GM18907 (cell line): ENCODE measurements around the gene CD248.

Experiments
- ATAC-seq: cut with Tn5 transposase; IDR thresholded peaks from one replicate; pipeline ENCODE4 v1.9.1; 2021; ENCODE audit warnings: mild to moderate bottlenecking, moderate library complexity; ENCODE audit not compliant: unreplicated experiment

CD248 gene

DNA sequence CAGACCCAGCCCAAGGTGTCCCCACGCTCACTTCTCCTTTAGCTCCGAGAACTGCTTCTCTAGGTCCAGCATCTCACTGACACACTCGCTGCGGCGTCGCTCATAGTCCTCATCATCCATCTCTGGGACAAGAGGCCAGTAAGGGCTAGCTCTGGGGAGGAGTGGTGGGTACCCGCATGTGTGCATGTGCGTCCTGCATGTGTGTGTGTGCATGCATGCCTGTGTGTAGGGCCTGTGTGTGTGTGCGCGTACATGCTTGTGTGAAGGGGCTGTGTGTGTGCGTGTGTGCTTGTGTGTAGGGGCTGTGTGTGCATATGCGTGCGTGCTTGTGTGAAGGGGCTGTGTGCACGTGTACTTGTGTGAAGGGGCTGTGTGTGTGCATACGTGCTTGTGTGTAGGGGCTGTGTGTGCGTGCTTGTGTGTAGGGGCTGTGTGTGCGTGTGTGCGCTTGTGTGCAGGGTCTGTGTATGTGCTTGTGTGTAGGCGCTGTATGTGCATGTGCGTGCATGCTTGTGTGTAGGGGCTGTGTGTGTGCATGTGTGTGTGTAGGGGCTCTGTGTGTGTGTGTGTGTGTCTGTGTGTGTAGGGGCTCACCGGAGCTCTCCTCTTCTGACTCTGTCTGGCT lies 24.8 kb upstream of the CD248 start:
- no peak for ATAC-seq

DNA sequence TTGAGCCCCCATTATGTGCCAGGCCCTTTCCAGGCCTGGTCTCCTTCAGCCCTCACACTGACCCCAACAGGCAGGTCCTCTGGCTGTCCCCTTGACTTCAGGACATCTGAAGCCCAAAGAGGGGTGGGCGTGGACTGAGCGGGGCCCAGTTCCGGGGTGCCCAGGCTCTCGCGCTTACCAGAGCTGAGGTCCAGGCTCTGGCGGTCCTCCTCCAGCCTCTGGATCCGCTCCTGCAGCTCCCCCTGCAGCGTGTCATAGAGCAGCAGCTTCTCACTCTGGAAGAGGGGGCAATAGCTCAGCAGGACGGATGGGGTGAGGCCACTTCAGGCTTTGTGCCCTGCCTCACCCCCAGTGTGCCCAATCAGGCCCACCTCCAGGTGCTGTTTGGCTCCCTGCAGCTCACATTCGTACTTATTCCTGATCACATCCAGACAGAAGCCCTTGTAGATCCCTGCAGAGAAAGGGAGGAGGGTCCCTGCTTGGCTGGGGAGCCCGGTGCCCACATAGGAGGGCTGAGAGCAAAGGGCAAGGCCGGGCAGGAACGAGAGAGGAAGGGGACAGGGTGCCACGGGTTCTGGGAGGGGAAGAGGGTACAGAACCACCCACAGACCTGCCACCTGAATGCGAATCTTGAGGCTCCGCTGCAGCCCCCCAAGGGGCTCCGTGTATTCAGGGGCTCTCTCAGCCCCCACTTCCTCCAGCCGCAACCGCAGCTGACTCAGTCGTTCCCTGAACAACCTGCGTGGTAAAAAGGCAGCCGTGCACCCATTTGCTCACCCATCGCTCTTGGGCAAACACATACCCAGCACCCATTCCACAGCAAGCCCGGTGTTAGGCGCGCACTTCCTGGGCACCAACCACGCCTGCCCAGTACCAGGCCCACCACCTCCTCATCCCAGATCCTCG lies 24.0 kb upstream of the CD248 start:
- ATAC-seq, result no peak

DNA sequence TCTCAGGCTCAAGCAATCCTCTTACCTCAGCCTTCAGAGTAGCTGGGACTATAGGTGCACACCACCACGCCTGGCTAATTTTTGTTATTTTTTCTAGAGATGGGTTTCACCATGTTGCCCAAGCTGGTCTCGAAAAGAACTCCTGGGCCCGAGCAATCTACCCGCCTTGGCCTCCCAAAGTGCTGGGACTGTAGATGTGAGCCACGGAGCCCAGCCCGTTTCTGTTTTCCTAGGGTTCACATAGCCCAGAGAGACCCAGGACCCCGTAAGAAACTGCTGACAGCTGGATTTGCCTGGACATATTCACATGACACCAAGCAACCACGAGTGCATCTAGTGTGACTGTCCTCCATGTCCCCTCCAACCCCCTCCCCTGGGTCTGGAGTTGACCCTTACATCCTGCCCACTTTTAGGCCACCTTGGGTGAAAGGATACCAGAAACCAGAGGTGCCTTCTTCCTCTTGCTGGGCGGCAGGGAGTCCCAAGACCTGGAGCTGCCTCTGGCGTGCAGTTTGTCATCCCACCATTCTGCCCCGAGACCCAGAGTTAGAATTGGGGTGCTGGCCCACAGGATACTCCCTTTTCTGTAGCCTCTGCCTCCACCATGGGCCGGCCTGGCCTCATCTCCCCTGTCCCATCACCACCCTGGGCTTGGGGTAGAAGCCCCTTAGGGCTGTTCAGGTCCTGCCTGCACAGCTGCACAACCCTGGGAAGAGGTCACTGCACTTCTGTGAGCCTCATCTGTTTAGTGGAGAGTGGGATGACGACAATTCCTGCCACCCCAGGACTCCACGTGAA lies 23.0 kb upstream of the CD248 start:
- no peak for ATAC-seq

DNA sequence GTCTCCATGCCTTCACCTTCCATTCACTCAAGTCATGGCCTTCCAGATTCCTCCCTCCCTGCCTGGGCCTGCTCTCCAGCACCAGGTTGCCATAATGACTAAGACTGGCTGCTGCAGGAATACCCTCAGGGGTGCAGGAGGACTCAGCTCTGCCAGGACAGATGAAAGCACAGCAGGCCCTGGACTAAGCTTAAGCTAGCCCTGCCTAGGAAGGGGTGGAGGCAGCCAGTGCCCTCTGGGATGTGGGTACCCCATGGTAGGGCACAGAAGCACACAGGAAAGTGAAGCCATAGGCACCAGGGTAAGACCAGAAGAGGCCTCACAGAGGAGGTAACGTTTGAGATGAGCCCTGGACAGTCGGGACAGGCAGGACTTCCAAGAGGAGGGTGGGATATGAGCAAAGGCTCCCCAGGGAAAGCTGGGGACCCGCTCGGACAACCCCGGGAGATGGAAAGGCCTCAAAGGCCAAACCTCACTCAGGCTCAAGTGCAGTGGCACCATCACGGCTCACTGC lies 22.4 kb upstream of the CD248 start:
- ATAC-seq, result no peak

DNA sequence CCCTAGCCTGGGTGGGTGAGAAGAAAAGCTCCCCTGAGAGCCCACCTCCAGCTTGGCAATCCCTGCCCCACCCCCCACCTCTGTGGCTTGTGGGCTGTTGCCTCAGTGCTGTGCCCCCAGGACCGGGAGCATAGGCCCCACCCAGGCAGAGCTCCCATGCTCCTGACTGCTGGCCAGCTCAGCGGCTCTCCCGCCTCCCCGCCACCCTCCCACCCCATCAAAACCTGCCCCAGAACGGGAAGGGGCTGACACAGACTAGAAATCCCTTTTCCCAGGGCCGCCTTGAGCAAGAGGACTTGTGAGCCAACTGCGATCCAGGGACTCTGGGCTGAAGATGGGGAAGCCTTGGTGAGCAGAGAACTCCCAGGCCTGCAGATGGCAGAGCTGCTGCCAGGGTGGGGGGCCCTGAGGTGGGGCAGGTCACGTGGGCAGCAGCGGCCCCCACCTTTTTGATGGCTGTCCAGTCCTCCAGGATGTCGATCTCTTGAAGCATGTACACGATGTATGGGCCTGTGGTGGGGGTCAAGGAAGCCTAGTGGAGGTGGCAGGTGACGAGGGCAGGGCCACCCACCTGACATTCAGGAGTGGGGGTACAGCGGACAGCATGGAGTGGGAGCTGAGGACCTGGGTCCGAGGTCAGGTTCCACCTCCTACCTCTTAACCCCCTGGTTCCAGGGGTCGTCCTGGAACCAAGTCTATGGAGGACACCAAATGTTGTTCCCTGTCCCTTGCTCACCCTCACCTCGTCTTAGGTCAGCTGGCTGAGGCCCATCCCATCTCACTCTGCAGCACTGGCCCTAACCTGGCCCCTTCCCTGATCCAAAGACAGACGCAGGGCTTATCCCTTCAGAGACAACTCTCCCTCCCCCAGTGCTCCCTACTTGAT lies 21.7 kb upstream of the CD248 start:
- no peak for ATAC-seq

DNA sequence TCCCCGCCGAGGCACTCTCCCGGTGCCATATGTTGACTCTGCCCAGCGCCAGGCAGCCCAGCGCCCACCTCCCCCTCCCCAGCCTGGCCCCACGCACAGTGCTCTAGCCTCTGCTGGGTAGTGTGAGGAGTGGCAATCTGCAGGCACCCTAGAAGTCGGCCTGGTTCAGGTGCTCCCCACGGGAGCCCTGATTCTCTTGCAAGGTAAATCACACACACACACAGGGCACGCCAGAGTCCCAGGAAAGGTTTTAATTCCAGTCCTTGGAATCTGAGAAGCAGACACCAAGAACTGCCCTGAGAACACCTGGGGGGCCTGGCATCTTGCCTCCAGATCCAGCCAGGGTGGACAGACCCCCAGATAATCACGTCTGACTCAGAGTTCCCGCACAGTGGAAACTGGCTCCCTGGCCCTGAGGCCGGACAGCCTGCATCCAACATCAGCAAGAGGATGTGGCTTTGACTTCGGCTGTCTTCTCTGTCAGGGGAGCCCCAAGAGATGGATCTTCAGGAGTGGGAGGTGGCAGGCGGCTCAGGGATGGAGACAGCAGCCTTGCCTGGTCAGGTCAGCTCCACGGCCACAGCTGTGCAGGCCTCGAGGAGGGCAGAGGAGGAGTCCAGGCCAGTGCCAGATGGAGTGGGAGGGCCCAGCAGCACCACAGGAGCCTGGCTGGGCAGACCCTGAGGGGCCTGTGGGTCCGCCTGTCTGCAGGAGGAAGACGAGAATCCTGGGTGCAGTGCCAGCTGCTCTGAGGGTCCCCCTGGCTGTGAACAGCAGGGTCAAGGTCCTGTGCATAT lies 20.5 kb upstream of the CD248 start:
- no peak for ATAC-seq

DNA sequence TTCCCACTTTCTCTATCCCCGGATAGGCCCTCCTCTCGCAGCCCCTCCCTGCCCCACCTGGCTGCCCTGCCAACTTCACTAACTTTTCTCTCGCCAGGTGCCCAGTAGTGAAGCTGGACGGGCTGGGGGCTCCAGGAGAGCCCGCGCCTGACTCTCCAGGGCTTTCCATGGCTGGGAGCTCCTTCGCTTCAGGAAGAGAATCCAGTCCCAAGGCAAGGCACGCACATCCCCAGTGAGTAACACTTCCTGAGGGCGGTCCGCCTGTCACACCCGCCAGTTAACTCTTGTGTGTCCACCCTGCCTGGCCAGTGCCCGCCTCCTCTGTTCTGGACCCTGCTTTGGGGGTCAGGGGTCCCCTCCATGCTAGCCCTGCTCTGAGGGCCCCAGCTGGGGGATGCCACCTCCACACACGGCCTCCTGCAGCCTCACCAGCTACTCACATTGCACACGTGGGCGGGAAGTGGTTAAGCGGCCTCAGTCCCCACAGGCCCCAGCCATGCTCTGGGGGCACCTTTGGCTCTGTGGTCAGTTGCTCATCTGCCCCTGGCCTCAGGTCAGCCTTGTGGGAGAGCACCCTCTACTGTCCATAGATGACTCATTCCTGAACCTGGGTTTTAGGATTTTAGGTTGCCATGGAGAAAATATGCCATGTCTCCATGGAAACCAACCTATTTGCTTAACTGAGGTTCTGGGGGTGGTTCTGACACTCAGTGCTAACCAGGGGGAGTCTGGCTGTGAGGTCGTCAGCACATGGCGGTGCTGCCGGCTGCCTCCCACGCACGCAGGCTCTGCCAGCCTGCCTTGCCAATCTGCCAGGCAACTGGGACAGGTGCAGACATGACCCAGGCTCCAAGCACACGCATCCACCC lies 19.6 kb upstream of the CD248 start, which contains the start of gene RIN1:
Gene RIN1, minus strand, starts transcription at position 201 of the 869 bp plus-strand sequence. Its CDS starts 32 bp downstream, at position 169.
- ATAC-seq, result peak; percentile 62

DNA sequence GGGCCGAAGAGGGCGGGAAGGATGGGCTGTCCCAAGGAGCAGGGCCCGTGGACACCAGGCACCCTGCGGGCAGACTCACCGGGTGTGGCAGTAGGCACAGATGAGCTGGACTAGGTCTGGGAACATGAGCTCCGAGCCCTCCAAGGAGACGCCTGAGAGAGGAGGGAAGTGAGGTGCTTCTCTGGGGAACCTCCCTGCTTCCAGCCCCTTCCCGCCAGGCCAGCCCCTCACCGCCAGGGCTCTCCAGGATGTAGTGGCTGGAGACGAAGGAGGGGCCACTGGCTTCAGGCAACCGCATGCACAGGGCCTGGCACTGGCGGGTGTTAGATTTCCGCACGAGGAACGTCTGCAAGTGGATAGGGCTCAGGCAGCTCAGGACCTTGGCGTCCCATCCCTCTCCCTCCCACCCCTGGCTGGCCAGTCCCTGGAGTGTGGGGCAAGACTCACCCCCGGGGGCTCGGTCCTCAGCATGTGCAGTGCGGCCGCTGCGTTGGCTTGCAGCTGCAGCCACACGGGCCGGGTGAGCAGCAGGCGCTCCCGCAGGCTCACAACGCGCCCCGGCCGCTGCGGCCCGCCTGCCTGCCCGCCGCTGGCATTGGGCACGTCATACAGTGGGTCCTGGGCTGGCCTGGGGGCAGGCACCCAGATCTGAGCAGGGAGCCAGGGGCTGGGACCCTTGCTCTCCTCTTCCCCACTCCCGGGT lies 18.8 kb upstream of the CD248 start:
- no peak for ATAC-seq

DNA sequence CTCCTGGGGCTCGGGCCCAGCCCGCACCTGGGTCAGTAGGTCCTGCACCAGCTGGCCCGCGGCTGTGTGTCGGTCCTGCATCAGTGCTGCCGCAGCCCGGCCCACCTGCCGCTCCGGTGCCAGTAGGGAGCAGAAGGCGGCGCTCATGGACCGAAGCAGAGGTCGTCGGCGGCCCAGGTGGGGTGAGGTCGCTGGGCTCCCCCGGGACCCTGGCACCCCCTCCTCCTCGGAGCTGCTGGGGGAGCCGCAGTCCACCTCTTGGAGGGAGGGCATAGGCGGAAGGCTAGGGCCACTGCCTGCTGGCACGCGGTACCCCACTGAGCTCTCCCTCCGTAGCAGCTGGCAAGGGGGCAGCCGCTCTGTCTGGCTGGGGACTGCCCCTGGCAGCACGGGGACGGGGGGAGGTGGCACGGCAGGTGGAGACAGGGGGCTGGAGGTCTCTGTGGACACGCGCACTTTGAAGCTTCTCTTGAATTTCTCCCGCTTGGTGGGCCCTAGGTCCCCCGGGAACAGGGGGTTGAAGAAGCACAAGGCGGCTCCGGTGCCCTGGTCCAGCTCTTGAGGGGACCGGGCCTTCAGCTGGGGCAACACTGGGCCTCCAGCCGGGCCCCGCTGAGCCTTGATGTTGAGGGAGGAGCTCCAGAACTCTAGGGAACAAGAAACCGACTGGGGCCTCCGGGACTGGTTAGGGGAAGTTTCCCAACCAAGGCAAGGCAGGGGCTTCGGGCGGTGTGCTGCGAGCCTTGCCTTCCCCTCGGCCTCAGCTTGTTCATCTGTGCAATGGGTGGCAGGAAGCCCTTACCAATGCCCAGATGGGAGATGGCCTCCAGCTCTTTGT lies 18.0 kb upstream of the CD248 start:
- no peak for ATAC-seq

DNA sequence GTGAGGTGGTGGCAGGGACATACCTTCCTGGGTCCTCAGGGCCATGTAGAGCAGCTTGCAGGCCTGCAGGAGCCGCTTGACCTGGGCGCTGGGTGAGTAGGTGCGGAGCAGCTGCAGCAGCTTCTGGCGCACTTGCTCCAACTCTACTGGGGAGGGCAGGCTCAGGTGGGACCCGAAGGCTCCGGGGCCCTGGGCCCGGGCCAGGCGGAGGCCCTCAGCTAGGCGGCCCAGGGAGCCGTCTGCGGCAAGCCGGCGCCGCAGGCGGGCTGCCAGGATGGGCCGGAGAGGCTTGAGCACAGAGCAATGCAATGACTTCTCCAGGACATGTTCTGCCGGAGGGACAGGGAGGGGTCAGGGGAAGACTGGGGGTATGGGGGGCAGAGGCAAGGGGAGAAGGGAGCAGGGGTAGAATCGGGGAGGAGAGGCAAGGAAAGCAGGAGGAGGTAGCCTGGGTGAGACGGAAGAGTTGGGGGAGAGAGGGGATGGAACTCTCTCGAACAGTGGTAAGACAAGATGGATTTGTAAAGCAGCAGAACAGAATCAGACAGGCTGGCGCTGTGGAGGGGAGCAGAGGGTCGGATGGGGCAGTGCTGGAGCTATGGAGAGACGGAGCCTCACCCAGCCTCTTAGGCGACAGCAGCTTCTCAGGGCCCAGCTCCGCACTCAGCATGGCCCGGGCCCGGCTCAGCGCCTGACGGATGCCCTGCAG lies 17.2 kb upstream of the CD248 start:
- ATAC-seq, result no peak

DNA sequence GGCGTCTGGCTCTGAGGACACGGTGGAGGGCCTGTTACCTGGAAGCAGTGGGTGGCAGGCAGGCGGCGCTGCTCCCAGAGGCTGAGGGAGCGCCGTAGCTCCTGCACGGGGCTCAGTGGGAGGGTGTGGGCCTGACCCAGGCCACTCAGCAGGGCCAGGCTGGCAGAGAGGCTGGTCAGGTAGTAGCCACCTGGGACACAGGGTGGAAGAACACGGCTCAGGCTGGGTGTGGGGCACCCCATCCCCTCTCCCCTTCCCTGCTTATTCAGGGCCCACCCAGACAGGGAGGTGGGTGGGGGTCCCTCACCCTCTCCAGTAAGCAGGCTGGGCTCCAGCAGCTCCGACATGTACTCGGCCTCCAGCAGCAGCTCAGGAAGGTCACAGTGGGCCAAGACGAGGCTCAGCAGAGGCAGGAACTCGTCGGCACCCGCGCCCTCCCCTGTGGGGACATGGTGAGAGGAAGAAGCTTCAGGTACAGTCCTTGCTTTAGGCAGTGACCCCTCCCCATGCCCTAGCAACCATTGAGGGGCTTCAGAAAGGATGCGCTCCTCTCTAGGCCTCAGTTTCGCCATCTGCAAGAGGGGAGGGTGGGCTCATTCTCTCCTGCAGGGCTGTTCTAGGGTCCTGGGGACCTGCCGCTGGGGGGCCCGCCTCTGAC lies 16.5 kb upstream of the CD248 start:
- ATAC-seq, result no peak

DNA sequence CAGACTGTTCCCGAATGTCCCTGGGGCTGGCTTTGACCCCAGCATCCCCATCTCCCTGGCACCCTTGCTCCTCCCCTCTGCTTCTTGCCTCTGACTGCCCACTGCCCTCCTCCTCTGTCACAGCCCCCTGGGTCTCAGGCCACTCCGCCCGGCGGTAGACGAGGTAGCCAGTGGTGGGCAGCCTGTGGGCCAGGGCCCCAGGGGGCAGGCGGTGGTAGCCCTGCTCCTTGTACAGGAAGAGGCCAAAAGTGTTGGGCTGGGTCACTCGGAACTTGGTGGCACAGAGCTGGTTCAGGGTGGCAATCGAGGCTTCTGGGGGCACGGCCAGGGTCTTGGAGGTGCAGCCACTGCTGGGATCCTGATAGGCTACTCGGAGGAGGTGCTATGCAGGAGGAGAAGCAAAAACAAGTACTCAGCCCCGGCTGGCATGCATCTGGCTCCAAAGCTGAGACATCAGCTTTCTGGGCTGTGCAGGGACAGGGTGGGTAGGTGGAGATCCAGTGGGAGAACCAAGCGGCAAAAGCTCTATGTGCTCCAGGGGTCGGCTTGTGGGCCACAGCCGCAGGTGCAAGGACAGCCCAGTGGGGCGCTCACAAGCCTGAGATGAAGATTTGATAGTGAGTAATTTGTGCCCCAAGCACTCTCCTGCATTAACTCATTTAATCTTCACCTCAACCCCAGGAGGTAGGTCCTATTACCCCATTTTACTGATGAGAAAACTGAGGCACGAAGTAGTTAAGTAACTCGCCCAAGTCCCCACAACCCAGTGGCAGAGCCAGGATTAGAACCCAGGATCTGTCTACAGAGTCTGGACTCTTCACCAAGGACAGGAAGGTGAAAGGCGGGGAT lies 15.8 kb upstream of the CD248 start:
- no peak for ATAC-seq

DNA sequence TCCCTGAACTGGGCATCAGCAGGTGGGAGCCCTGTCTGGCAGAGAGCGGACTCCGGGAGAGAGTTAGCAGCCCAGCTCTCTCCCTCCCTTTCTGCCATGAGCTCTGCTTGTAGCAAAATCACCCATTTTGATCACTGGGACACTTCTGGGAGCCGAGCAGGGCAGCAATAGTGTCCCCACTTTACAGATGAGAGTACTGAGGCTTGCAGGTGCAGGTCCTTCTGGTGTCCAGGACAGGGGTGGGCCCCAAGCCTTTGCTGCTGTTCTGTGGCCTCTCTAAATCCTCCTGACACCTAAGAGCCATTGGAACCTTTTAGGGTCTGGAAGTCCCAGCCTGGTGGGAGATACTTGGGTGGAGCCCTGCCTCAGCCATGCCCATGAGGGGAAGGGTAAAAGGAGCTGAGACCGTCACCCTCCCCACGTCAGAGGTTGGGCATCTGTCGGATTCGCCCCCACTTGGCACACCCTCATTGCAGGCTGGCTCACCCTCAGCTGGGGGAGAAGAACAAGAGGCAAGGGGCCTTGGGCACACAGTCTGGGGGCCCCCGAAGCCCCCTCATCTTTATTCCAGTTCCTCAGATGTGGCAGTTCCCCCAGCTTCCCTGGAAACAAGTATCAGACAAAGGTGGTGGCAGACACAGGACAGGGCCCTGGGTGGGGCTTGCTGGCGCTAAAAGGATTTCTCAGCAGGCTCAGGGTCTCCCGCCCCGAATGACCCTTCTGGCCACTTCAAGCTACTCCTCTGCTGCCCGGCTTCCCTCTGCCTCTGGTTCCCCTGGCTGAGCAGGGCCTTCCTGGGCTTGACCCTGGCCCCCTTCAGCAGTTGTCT lies 14.9 kb upstream of the CD248 start:
- ATAC-seq, result no peak

DNA sequence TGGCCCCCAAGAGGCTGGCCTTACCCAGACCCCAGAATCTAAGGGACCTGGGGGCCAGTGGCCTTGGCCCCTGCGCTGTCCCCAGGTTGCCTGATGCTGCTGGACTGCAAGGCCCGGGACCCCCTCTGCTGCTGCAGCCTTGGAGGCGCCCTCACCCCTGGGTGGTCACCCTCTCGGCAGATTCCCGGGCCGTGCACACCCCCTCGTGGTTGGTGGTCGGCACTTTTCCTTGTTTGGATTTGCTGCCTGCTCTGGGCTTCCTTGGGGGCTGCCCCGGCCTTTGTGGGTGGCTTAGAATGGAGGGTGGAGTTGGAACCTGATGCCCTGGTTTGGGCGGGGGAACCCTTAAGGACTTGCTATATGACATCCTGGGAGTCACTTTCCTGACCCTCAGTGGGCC lies 14.1 kb upstream of the CD248 start:
- no peak for ATAC-seq
